Dermis blood vessel endothelial cell (primary cell): Measurements from ENCODE around the gene SELL. TPM values are rescaled to one million over a fixed set of nuclear protein-coding genes. Genes with fewer than 3 reads are reported as not detected.
"Not testable (repeated sequence)": the region's sequence is repeated elsewhere in the genome, so short reads cannot be mapped to it uniquely, and the experiment has no call there.

Experiments used
- DNase-seq: peaks from one replicate; pipeline ENCODE4 v3.0.0; 2010
- total RNA-seq: library from RNA; depleted of rRNA; stranded (reverse); fragments of >200 nt; gene quantifications from 2 replicates; pipeline ENCODE4 v1.2.3, GENCODE V29; 2014

Gene SELL
- 0.34 and 1.6 TPM in 2 replicates for total RNA-seq

DNA sequence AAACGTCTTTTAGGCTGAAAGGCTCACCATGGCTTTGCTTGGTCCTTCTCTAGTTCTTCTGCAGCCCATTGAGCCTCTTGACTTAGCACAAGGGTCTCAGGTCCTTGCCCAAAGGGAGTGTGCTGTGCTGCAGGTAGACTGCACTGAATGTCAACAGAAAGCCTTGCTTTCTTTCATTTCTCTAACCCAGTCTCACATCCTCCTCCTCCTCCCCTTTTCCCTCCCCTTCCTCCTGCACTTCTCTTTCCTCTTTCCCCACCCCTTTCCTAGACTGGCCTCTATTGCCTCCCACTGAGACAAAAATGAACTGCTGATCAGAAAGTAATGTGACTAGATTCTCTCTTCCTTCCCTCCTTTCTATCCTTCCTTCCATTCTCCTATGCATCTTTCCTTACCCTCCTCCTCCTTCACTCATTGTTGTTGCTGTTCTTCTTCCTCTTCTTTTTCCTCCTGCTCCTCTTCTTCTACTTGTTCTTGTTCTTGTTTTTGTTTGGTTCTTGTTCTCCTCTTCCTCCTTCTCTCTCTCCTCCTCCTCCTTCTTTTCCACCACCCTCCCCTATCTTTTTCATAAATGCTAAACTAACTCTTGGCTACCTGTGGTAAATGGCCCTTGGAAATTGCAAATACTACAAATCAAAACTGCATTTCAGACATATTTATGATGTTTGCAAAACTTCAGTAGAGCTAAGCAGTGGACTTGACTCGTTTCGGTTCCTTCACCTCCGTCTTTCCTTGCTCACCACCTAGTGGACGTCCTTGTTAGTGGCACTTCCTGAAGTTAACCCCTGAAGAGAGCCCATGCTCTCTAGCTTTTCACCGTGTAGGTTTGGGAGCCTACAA, at the start of gene SELL:
Gene SELL, minus strand, starts transcription at position 152 of the 840 bp plus-strand sequence. Its CDS starts 122 bp downstream, at position 30.
- peak; percentile 93 for DNase-seq

GRCh38 chr1:169759038-169759437, 47.6 kb upstream of the SELL start:
- no peak for DNase-seq

GRCh38 chr1:169753549-169753948, 42.1 kb upstream of the SELL start:
- DNase-seq = no peak

DNA sequence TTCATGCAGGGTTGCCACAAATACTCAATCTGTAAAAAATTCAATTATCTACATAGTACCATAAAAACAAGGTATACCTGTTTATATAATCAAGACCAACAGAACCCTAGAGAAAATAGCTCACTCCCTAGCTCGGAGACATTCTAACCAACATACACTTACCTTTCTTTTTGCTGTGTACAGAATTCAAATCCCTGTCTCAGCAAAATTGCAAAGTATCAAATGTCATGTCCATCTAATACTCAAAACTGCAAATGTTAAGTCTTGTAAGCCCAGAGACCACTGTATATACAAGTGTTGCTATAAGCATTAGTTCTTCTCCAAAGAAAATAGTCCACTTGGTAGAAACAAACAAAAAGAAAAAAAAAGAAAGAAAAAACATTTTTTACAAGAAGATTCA, 38.6 kb upstream of the SELL start:
- no peak for DNase-seq

DNA sequence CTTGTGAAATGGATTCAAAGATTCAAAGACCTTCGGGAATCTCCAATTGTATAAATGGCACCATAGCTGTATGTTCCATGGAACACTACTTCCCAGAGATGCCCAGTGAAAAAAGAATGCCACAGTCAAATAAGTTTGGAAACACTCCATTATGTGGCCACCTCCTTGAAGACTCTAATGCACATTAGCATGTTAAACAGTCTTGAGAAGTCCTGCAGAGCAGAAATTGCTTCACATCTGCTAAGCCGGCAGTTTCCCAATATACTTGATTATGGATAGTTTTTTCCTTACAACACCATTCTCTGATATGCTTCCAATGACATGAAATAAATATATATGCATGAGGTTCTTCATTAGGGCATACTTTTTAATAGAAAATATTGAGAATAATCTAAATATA, 35.1 kb upstream of the SELL start:
- no peak for DNase-seq

- peak; percentile 86 for DNase-seq
Observed at GRCh38 chr1:169745015-169745861, 33.8 kb upstream of the SELL start.

DNA sequence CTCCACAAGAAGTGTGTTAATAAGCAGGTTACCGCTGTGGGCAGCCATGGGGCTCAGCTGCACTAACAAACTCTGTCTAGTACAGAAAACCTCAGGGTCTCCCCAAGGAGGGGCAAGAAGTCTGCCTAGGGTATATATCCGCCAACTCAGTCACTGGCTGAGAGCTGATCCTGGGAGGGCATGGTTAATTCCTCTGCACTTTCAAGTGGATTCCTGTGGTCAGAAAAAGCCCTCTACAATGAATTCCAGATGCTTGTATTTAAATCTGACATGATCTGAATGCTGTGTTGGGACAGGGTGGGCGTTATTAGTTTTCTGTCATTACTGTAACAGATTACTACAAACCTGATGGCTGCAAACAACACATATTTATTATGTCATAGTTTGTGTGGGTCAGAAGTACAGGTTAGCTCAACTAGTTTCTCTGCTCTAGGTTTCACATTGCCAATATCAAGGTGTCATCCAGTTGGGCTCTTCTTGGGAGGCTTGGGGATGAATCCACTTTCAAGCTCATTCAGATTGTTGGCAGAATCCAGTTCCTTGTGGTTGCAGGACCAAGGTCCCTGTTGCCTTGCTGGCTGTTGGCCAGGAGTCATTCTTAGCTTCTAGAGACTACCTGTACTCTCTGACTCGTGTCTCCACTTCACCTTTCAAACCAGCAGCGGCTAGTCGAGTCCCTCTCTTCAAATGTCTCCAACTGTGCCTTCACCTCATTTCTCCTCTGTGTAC, 30.4 kb upstream of the SELL start:
- DNase-seq = no peak

DNA sequence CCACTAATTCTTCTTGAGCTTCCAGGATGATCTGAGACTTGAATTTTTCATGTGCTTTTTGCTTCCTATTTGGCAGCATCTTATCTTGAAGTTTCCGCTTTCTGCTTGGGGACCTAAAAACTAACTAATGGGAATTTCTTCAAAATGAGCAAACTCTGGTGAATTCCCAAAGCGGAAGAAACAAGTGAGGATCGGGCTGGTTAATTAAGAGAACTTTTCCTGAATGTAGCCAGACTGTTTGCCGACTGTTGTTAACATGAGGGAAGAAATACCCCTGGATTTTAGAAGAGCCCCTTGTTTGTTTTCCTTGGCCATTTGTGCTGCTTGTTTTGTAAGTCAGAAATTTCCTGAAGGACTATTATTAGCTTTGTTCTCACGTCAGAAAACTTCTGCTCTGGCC, 28.6 kb upstream of the SELL start:
- DNase-seq = peak; percentile 91

GRCh38 chr1:169733924-169734323, 22.5 kb upstream of the SELL start, which contains the start of gene SELE:
TSS of gene SELE (minus strand) at chr1:169734079. CDS start at chr1:169733612, 467 bp downstream.
- peak; percentile 74 for DNase-seq

DNA sequence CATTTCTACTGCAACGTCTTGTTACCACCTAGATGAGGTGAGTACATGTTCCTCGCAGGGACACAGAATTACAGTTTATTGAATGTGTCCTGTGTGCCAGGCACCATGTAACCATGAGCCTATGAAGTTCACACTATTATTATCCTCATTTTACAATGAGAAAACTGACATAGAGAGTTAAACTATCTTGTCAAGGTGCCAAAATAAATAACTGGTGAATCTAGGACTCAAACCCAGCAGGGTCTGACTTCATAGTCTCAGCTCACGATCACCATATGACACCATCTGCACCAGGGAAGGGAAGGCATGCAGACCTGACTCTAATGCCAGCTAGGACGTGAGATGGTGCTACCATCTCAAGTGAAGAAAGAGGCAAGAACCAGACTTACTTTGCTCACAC, 20.0 kb upstream of the SELL start:
- peak; percentile 33 for DNase-seq

DNA sequence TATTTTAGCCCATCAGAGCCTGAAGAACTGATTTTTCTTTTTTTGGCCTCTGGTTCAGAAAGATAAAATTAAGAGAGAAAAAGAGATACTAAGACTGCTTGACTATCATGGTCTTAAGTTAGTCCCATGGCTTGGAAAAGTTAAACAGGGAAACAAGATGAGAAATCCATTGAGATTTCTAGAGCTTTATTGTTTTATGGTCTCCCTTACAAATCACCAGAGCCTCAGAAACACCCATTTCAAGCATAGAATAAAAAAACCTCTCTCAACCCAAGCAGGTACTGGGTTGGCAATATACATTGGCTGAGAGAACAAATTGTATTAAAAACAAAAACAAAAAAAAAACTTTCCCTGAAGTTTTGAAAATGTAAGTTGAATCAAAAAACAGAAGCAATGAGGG, 18.6 kb upstream of the SELL start:
- no peak for DNase-seq

DNA sequence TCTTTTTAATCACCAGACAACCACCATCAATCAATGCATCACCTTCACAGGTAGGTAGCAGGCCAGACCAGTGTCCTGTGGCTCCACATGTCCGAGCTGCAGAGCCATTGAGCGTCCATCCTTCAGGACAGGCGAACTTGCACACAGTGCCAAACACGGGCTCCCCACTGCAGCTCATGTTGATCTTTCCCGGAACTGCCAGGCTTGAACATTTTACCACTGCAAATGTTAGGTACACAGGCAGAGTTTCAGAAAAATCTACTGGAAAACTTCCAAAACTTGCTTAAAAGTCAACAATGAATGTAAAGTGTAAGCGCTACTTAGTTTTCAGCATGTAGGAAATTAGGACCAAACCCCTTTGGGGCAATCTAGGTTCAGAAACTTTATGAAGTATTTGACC, 15.9 kb upstream of the SELL start:
- DNase-seq = no peak

DNA sequence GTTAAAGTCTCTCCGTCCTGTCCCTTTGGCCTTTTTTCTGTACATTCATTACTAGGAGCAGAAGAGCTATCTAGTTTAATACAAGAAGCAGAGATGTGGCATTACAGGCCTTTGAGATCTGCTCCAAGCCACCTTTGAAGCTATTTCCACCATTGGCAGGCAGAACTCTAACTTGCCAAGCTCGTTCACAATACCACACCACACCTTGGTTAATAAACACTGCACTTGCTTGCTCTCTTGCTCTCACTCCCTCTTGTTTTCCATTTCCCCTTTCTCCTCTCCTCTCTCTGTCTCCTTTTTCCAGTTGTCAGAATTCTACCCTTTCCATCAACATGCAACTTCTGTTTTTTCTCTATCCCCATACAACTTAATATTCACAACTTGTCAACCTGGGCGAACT, 15.4 kb upstream of the SELL start:
- DNase-seq = no peak

- no peak for DNase-seq
Observed at GRCh38 chr1:169725930-169726329, 14.5 kb upstream of the SELL start.

GRCh38 chr1:169724168-169724567, 12.7 kb upstream of the SELL start:
- DNase-seq = no peak

DNA sequence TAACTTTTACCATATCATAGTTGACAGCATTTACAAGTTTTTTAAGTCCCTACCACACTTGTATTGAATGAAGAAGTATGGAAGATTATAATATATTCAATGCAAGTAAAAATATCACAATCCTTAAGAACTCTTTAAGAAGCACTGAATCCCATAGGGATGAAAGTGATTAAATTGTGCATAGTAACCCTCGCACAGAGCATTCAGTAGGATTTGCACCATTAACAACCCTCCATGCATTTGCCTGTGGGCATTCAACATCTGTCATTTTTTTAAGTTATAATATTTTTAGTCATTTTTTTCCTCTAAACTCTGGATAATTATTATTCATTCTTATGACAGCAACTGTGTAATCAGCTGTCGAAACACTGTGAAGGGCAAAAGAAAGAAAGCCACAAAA, 12.3 kb upstream of the SELL start:
- DNase-seq = no peak

- DNase-seq = no peak
Observed at GRCh38 chr1:169722779-169723178, 11.4 kb upstream of the SELL start.

DNA sequence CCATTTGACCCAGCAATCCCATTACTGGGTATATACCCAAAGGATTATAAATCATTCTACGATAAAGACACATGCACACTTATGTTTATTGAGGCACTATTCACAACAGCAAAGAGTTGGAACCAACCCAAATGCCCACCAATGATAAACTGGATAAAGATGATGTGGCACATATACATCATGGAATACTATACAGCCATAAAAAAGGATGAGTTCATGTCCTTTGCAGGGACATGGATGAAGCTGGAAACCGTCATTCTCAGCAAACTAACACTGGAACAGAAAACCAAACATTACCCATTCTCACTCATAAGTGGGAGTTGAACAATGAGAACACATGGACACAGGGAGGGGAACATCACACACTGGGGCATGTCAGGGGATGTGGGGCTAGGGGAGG, 3.7 kb upstream of the SELL start:
- DNase-seq = not testable (repeated sequence)

DNA sequence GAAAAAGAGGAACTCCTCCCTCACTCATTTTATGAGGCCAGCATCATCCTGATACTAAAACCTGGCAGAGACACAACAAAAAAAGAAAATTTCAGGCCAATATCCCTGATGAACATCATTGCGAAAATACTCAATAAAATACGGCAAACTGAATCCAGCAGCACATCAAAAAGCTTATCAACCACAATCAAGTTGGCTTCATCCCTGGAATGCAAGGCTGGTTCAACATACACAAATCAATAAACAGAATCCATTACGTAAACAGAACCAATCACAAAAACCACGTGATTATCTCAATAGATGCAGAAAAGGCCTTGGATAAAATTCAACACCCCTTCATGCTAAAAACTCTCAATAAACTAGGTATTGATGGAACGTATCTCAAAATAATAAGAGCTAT, 1.7 kb upstream of the SELL start:
- not testable (repeated sequence) for DNase-seq

DNA sequence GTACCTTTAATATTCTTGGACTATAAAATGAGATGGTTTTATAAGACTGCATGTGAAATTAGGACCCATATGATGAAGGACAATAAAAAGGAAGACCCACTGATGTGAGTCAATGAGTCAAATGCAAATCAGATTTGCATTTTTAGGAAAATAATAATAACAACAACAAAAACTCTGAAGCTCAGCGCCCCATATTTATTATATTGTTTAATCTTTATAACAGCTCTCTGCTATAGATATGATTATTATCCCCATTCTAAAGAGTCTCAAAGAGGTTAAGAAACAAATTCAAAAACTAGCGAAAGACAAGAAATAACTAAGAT, 850 bp upstream of the SELL start:
- DNase-seq = no peak

GRCh38 chr1:169708647-169709046, 2.8 kb downstream of the SELL start:
- no peak for DNase-seq

GRCh38 chr1:169707912-169708604, 3.4 kb downstream of the SELL start:
- no peak for DNase-seq

DNA sequence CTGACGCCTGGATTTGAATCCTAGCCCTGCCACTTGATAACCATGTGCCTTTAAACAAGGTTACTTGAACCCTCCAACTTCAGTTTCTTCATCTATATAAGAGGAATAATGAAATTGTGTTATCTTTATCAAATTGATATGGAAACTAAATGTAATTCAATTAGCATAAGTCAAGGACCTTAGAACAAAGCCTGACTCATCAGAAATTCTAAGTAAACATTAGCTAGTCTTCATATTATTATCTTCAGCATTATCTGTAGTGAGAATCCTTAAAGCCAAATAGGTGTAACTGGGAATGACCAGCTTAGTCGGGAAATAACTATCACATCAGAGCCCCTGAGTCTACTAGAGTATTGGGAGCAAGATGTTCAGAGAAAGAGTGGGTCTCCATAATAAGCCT, 6.6 kb downstream of the SELL start:
- no peak for DNase-seq
